ENCODE results near the gene STC2. TPM values are rescaled to one million over a fixed set of nuclear protein-coding genes. Genes with fewer than 3 reads are reported as not detected.

The STC2 gene
- polyA plus RNA-seq, 2 of the 4 experiments (the other 2 are of a cell fraction): 45.2 to 46.1 TPM

GRCh38 chr5:173333925-173334661 is 5.9 kb upstream of the STC2 start:
- Histone ChIP-seq H3K4me2 (peak overlapping the region; percentile 37), H3K4me3 (no peak overlapping the region), H3K27ac (peak overlapping the region; percentile 5 to 58; a peak in 3 of 6 replicates), H3K9me3 (no peaks in the 10 kb centered on the region), H3K4me1 (peaks cover 23% of the 10 kb centered on the region)
- CTCF ChIA-PET: interaction anchor here (0.7 to 9.5 kb wide), 2 partner anchors 37 to 627 kb away, joined by 3 to 129 read pairs; no protein-coding TSS in a partner anchor
- TF ChIP-seq MYC (IDR thresholded peaks at IDR 0.05; ENCODE audit: borderline replicate concordance, low read length) (no peak), HES2 (IDR thresholded peaks at IDR 0.05) (no peak), HDAC2 (IDR thresholded peaks at IDR 0.05) (no peak), ZC3H11A (IDR thresholded peaks at IDR 0.05) (no peak), CEBPB (IDR thresholded peaks at IDR 0.05) (peak in 1 of 2 experiments; percentile 1; a peak in 1 of 4 replicates), FOSL2 (IDR thresholded peaks at IDR 0.05) (peak; percentile 51; the same call in 1 of the 2 replicates), FOSL2 (CRISPR knock-in tag; IDR thresholded peaks at IDR 0.05) (no peak), ZSCAN20 (CRISPR knock-in tag; IDR thresholded peaks at IDR 0.05) (no peak), JUNB (IDR thresholded peaks at IDR 0.05) (peak; percentile 62; the same call in 1 of the 2 replicates), PHF8 (IDR thresholded peaks at IDR 0.05; ENCODE audit: borderline replicate concordance, low read depth) (no peak), KDM1A (IDR thresholded peaks at IDR 0.05; ENCODE audit: low read depth) (no peak)
- DNase-seq (ENCODE audit: low read depth in 1 of 2, low spot score in 1 of 2) (no peak), FAIRE-seq (no peak), ATAC-seq (no peak)
- 51% methylated on average over 4 of the region's 4 CpGs for WGBS (ENCODE audit: missing lambda C conversion rate)
- POLR2A ChIA-PET: no interaction called here

- DNase-seq (ENCODE audit: low read depth in 1 of 2, low spot score in 1 of 2): peak; percentile 79 to 87
- no peak overlapping the region for H3K4me3 ChIP-seq
- CTCF ChIA-PET: interaction anchor here (0.5 to 9.5 kb wide), 19 partner anchors 8 to 634 kb away, joined by 3 to 129 read pairs (median 3); no protein-coding TSS in a partner anchor
- POLR2A ChIA-PET: interaction anchor here (0.6 to 1.0 kb wide), 2 partner anchors 16 to 162 kb away, joined by 3 to 4 read pairs; no protein-coding TSS in a partner anchor
- 48% methylated on average over 16 of the region's 16 CpGs for WGBS (ENCODE audit: missing lambda C conversion rate)
- no peak overlapping the region for H3K4me2 ChIP-seq
- H3K27ac ChIP-seq: peak overlapping the region; percentile 88 to 97; a peak in 5 of 6 replicates
- peak in 1 of 2 experiments; percentile 69; a peak in 3 of 6 replicates for ATAC-seq
- H3K9me3 ChIP-seq: no peaks in the 10 kb centered on the region
- FAIRE-seq: peak; percentile 7
- H3K4me1 ChIP-seq: peaks cover 23% of the 10 kb centered on the region
- TF ChIP-seq, protein P1, sequence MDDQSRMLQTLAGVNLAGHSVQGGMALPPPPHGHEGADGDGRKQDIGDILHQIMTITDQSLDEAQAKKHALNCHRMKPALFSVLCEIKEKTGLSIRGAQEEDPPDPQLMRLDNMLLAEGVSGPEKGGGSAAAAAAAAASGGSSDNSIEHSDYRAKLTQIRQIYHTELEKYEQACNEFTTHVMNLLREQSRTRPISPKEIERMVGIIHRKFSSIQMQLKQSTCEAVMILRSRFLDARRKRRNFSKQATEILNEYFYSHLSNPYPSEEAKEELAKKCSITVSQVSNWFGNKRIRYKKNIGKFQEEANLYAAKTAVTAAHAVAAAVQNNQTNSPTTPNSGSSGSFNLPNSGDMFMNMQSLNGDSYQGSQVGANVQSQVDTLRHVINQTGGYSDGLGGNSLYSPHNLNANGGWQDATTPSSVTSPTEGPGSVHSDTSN (IDR thresholded peaks at IDR 0.05): no peak
- TF ChIP-seq, protein P2, sequence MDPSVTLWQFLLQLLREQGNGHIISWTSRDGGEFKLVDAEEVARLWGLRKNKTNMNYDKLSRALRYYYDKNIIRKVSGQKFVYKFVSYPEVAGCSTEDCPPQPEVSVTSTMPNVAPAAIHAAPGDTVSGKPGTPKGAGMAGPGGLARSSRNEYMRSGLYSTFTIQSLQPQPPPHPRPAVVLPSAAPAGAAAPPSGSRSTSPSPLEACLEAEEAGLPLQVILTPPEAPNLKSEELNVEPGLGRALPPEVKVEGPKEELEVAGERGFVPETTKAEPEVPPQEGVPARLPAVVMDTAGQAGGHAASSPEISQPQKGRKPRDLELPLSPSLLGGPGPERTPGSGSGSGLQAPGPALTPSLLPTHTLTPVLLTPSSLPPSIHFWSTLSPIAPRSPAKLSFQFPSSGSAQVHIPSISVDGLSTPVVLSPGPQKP (IDR thresholded peaks at IDR 0.05; ENCODE audit: low read depth, low read length): no peak
- TF ChIP-seq HES2 (IDR thresholded peaks at IDR 0.05) (no peak), BHLHE40 (IDR thresholded peaks at IDR 0.05; ENCODE audit: low read depth, low read length) (no peak), NFE2L2 (conservative IDR thresholded peaks at IDR 0.05; ENCODE audit: low read length) (no peak), NPAS2 (CRISPR knock-in tag; IDR thresholded peaks at IDR 0.05; ENCODE audit: borderline replicate concordance) (no peak), CBX2 (IDR thresholded peaks at IDR 0.05; ENCODE audit: borderline replicate concordance, low read depth) (no peak), POLR2A (IDR thresholded peaks at IDR 0.05; ENCODE audit: low read length) (no peak), FOSL2 (IDR thresholded peaks at IDR 0.05) (no peak), FOSL2 (CRISPR knock-in tag; IDR thresholded peaks at IDR 0.05) (no peak), HOXB5 (CRISPR knock-in tag; IDR thresholded peaks at IDR 0.05) (no peak), POLR2AphosphoS2 (conservative IDR thresholded peaks at IDR 0.05; ENCODE audit: low read length) (no peak), MAFK (IDR thresholded peaks at IDR 0.05; ENCODE audit: partially characterized antibody) (peak; percentile 66), ATOH8 (CRISPR knock-in tag; IDR thresholded peaks at IDR 0.05; ENCODE audit: low read depth) (no peak), SMC3 (IDR thresholded peaks at IDR 0.05) (peak; percentile 76)
- TF ChIP-seq, protein P3, sequence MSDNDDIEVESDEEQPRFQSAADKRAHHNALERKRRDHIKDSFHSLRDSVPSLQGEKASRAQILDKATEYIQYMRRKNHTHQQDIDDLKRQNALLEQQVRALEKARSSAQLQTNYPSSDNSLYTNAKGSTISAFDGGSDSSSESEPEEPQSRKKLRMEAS (IDR thresholded peaks at IDR 0.05): peak; percentile 93
- TF ChIP-seq, protein P4, sequence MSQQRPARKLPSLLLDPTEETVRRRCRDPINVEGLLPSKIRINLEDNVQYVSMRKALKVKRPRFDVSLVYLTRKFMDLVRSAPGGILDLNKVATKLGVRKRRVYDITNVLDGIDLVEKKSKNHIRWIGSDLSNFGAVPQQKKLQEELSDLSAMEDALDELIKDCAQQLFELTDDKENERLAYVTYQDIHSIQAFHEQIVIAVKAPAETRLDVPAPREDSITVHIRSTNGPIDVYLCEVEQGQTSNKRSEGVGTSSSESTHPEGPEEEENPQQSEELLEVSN (IDR thresholded peaks at IDR 0.05; ENCODE audit: borderline replicate concordance, low read depth): peak; percentile 81
- TF ChIP-seq, protein P5, sequence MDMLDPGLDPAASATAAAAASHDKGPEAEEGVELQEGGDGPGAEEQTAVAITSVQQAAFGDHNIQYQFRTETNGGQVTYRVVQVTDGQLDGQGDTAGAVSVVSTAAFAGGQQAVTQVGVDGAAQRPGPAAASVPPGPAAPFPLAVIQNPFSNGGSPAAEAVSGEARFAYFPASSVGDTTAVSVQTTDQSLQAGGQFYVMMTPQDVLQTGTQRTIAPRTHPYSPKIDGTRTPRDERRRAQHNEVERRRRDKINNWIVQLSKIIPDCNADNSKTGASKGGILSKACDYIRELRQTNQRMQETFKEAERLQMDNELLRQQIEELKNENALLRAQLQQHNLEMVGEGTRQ (IDR thresholded peaks at IDR 0.05): peak; percentile 68
- TF ChIP-seq, protein P6, sequence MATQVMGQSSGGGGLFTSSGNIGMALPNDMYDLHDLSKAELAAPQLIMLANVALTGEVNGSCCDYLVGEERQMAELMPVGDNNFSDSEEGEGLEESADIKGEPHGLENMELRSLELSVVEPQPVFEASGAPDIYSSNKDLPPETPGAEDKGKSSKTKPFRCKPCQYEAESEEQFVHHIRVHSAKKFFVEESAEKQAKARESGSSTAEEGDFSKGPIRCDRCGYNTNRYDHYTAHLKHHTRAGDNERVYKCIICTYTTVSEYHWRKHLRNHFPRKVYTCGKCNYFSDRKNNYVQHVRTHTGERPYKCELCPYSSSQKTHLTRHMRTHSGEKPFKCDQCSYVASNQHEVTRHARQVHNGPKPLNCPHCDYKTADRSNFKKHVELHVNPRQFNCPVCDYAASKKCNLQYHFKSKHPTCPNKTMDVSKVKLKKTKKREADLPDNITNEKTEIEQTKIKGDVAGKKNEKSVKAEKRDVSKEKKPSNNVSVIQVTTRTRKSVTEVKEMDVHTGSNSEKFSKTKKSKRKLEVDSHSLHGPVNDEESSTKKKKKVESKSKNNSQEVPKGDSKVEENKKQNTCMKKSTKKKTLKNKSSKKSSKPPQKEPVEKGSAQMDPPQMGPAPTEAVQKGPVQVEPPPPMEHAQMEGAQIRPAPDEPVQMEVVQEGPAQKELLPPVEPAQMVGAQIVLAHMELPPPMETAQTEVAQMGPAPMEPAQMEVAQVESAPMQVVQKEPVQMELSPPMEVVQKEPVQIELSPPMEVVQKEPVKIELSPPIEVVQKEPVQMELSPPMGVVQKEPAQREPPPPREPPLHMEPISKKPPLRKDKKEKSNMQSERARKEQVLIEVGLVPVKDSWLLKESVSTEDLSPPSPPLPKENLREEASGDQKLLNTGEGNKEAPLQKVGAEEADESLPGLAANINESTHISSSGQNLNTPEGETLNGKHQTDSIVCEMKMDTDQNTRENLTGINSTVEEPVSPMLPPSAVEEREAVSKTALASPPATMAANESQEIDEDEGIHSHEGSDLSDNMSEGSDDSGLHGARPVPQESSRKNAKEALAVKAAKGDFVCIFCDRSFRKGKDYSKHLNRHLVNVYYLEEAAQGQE (IDR thresholded peaks at IDR 0.05): no peak
Observed at GRCh38 chr5:173331956-173332479, 3.8 kb upstream of the STC2 start.

All from A549 (cell line).